HG02763 (cell line): ENCODE results near the gene OSGIN1.

Experiments used
- ATAC-seq: cut with Tn5 transposase; IDR thresholded peaks from one replicate; pipeline ENCODE4 v1.9.1; 2021; ENCODE audit warnings: mild to moderate bottlenecking, moderate library complexity; ENCODE audit not compliant: unreplicated experiment

Gene OSGIN1

GRCh38 chr16:83952940-83953795, at the start of gene OSGIN1:
OSGIN1 (plus strand) TSS chr16:83953240; CDS start chr16:83957672, 4,432 bp downstream.
- peak; percentile 74 for ATAC-seq

GRCh38 chr16:83903751-83904150, 49.3 kb upstream of the OSGIN1 start:
- no peak for ATAC-seq

GRCh38 chr16:83906683-83907082, 46.4 kb upstream of the OSGIN1 start:
- ATAC-seq, result no peak

GRCh38 chr16:83907111-83907510, 45.9 kb upstream of the OSGIN1 start:
- no peak for ATAC-seq

- no peak for ATAC-seq
Observed at GRCh38 chr16:83907631-83908250, 45.3 kb upstream of the OSGIN1 start.

- no peak for ATAC-seq
Observed at GRCh38 chr16:83908798-83909197, 44.2 kb upstream of the OSGIN1 start.

GRCh38 chr16:83911290-83911689, 41.8 kb upstream of the OSGIN1 start:
- no peak for ATAC-seq

GRCh38 chr16:83912519-83913244, 40.4 kb upstream of the OSGIN1 start:
- no peak for ATAC-seq

GRCh38 chr16:83913245-83913633, 39.8 kb upstream of the OSGIN1 start:
- no peak for ATAC-seq

GRCh38 chr16:83914091-83914710, 38.8 kb upstream of the OSGIN1 start:
- no peak for ATAC-seq

GRCh38 chr16:83915081-83915480, 38.0 kb upstream of the OSGIN1 start:
- ATAC-seq, result no peak

GRCh38 chr16:83915491-83915890, 37.5 kb upstream of the OSGIN1 start:
- ATAC-seq, result no peak

- ATAC-seq, result no peak
Observed at GRCh38 chr16:83917152-83918120, 35.6 kb upstream of the OSGIN1 start.

GRCh38 chr16:83920894-83921491, 32.0 kb upstream of the OSGIN1 start:
- no peak for ATAC-seq

GRCh38 chr16:83923581-83924365, 29.3 kb upstream of the OSGIN1 start:
- no peak for ATAC-seq

GRCh38 chr16:83924686-83925085, 28.4 kb upstream of the OSGIN1 start:
- ATAC-seq, result no peak

- ATAC-seq, result no peak
Observed at GRCh38 chr16:83925095-83925905, 27.7 kb upstream of the OSGIN1 start.
